Measurements from ENCODE around the gene PRR22.

DNA sequence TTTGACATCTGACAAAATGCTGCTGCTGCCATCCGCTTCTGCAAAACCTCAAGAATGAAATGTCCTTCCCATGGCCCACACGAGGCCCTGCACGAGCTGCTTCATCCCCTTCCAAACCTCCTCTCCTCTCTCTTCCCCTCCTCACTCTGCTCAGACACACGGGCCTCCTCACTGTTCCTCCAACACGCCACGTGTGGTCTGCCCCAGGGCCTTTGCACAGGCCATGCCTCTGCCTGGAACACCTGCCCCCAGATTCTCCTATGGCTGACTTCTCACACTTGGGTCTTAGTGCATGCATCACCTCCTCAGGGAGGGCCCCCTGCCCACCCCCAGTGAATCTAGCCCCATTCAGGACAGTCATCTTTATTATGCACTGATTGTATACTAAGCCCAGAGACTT is 36.2 kb upstream of the PRR22 start:
- TF ChIP-seq, protein P1, sequence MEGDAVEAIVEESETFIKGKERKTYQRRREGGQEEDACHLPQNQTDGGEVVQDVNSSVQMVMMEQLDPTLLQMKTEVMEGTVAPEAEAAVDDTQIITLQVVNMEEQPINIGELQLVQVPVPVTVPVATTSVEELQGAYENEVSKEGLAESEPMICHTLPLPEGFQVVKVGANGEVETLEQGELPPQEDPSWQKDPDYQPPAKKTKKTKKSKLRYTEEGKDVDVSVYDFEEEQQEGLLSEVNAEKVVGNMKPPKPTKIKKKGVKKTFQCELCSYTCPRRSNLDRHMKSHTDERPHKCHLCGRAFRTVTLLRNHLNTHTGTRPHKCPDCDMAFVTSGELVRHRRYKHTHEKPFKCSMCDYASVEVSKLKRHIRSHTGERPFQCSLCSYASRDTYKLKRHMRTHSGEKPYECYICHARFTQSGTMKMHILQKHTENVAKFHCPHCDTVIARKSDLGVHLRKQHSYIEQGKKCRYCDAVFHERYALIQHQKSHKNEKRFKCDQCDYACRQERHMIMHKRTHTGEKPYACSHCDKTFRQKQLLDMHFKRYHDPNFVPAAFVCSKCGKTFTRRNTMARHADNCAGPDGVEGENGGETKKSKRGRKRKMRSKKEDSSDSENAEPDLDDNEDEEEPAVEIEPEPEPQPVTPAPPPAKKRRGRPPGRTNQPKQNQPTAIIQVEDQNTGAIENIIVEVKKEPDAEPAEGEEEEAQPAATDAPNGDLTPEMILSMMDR (IDR thresholded peaks at IDR 0.05), result no peak
- TF ChIP-seq POLR2A (IDR thresholded peaks at IDR 0.05), result no peak
